Transverse colon (tissue), 4 donors: ENCODE measurements around the gene COMTD1. TPM values are rescaled to one million over a fixed set of nuclear protein-coding genes. Genes with fewer than 3 reads are reported as not detected.

ENCODE experiments used
- DNase-seq: peaks from one replicate; pipeline ENCODE4 v3.0.0-alpha.2; 2019
- H3K27ac ChIP-seq, 4 donors: fragments of 200-600 bp; sonication (generic); 2 replicates each; pipeline ENCODE4 v1.5.1; 2016 to 2018; ENCODE audit warnings: inconsistent platforms in 4 of 4
- H3K27me3 ChIP-seq: fragments of 200-600 bp; sonication (generic); 2 replicates; pipeline ENCODE4 v1.5.1; 2017; ENCODE audit warnings: inconsistent platforms
- H3K36me3 ChIP-seq, 4 donors: fragments of 200-600 bp; sonication (generic); 2 replicates each; pipeline ENCODE4 v1.5.1; 2017 to 2019; ENCODE audit warnings: inconsistent platforms in 4 of 4
- H3K4me1 ChIP-seq, 4 donors: fragments of 200-600 bp; sonication (generic); 2 replicates each; pipeline ENCODE4 v1.5.1; 2017 to 2020; ENCODE audit warnings: inconsistent platforms in 4 of 4
- H3K4me3 ChIP-seq, 4 donors: fragments of 200-600 bp; sonication (generic); 1 replicate in 1 of 4; 2 replicates in 3 of 4; pipeline versions ENCODE4 v1.5.1 to v1.6.1; 2017 to 2019; ENCODE audit warnings: inconsistent platforms in 4 of 4
- H3K9me3 ChIP-seq, 2 donors: fragments of 200-600 bp; sonication (generic); 2 replicates each; pipeline ENCODE4 v1.5.1; 2017 to 2019; ENCODE audit warnings: inconsistent platforms in 2 of 2
- EP300 ChIP-seq: sonication (generic); formaldehyde crosslinking; IDR thresholded peaks from one replicate; pipeline ENCODE4 v1.6.1; 2017; ENCODE audit warnings: antibody characterized with exemption, low read depth
- POLR2A ChIP-seq: fragments of 450-650 bp; IDR thresholded peaks from one replicate; pipeline ENCODE4 v1.6.1; 2016; ENCODE audit warnings: antibody characterized with exemption, mild to moderate bottlenecking, moderate library complexity
- POLR2AphosphoS5 ChIP-seq, 3 donors: sonication (generic); formaldehyde crosslinking; IDR thresholded peaks; one replicate each; pipeline ENCODE4 v1.6.1; 2016; ENCODE audit warnings: antibody characterized with exemption in 3 of 3
- WGBS, 2 donors: methylation state at CpG; one replicate each; pipeline ENCODE4 v1.1.5; 2018; ENCODE audit warnings: low coverage in 1 of 2; 5-methylcytosine and 5-hydroxymethylcytosine counted together
- in situ Hi-C, 4 donors: fragments of 200-750 bp; cut with MboI; loops; one replicate each; pipeline versions ENCODE4 v1.15.0 to v1.15.1; 2017; ENCODE audit warnings: low sequenced_read_pairs in 3 of 4, low pct_ligation_motif_present in 1 of 4, low pct_unique_long_range_greater_than_20kb in 1 of 4
- intact Hi-C: fragments of 100-400 bp; cut with DNase I; formaldehyde crosslinking; loops from one replicate; pipeline ENCODE4 v1.15.1; 2023; ENCODE audit warnings: low total_unique reads
- total RNA-seq, 4 donors: library from RNA; depleted of rRNA; stranded (reverse); fragments of >200 nt; gene quantifications; one replicate each; pipeline ENCODE4 v1.1.0, GENCODE V29; 2016
- TF ChIP-seq, protein P1 (sequence below), 5 experiments: fragments of 200-600 bp in 3 of 5; fragments of 450-650 bp in 2 of 5; sonication (generic) in 3 of 5; IDR thresholded peaks; 1 replicate in 2 of 5; 2 replicates in 3 of 5; pipeline ENCODE4 v1.5.1; 2016 to 2017; ENCODE audit warnings: antibody characterized with exemption in 5 of 5, inconsistent platforms in 3 of 5, mild to moderate bottlenecking in 2 of 5, moderate library complexity in 1 of 5

COMTD1 gene
- total RNA-seq, 4 donors from 2014 or later: 90.7 to 761 (median 173) TPM

DNA sequence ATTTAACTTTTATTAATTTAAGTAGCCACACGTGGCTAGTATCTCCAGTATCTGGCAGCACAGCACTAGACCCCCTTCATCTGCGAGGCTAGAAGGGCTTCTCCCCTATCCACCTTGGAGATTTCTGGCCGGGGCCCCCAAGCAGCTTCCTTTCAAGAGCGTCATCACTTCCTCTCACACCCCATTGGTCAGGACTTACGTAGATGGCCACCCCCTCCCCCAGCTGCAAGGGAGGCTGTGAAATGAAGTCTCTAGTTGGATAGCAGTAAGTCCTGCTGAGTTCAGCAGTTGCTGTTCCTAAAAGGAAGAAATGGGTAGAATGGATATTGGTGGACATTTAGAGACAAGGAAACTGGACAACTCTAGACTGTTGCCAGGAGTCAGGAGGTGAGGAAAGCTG, 33.8 kb upstream of the COMTD1 start:
- Histone ChIP-seq H3K9me3 (no peaks in the 10 kb centered on the region), H3K36me3 (no peaks in the 10 kb centered on the region), H3K4me1 (no peaks in the 10 kb centered on the region), H3K27ac (no peak overlapping the region), H3K4me3 (no peak overlapping the region), H3K27me3 (no peaks in the 10 kb centered on the region)
- 65 to 89% methylated on average over 3 to 5 of the region's 5 CpGs for WGBS, 2 donors
- intact Hi-C loops: no loop called here
- no peak for DNase-seq
- TF ChIP-seq POLR2A: no peak
- TF ChIP-seq POLR2AphosphoS5 (IDR thresholded peaks at IDR 0.05): no peak
- TF ChIP-seq, protein P1, sequence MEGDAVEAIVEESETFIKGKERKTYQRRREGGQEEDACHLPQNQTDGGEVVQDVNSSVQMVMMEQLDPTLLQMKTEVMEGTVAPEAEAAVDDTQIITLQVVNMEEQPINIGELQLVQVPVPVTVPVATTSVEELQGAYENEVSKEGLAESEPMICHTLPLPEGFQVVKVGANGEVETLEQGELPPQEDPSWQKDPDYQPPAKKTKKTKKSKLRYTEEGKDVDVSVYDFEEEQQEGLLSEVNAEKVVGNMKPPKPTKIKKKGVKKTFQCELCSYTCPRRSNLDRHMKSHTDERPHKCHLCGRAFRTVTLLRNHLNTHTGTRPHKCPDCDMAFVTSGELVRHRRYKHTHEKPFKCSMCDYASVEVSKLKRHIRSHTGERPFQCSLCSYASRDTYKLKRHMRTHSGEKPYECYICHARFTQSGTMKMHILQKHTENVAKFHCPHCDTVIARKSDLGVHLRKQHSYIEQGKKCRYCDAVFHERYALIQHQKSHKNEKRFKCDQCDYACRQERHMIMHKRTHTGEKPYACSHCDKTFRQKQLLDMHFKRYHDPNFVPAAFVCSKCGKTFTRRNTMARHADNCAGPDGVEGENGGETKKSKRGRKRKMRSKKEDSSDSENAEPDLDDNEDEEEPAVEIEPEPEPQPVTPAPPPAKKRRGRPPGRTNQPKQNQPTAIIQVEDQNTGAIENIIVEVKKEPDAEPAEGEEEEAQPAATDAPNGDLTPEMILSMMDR (IDR thresholded peaks at IDR 0.05): no peak
- no peak for TF ChIP-seq EP300
- in situ Hi-C loops: no loop called here

GRCh38 chr10:75266945-75267344, 31.2 kb upstream of the COMTD1 start:
- 76 to 93% methylated on average over 5 of the region's 5 CpGs for WGBS, 2 donors
- no peak for DNase-seq
- H3K27me3 ChIP-seq: no peaks in the 10 kb centered on the region
- no peak overlapping the region for H3K27ac ChIP-seq
- in situ Hi-C loops: no loop called here
- H3K9me3 ChIP-seq: no peaks in the 10 kb centered on the region
- H3K4me1 ChIP-seq: peaks cover 0 to 18% (median 13%) of the 10 kb centered on the region in 4 donors
- TF ChIP-seq POLR2A (no peak), POLR2AphosphoS5 (IDR thresholded peaks at IDR 0.05) (no peak), EP300 (no peak)
- TF ChIP-seq, protein P1 (IDR thresholded peaks at IDR 0.05): no peak
- H3K4me3 ChIP-seq: no peak overlapping the region
- no peaks in the 10 kb centered on the region for H3K36me3 ChIP-seq
- intact Hi-C loops: no loop called here

- Histone ChIP-seq H3K9me3 (no peaks in the 10 kb centered on the region), H3K36me3 (no peaks in the 10 kb centered on the region), H3K27me3 (no peaks in the 10 kb centered on the region), H3K27ac (no peak overlapping the region), H3K4me1 (peaks cover 0 to 22% (median 14%) of the 10 kb centered on the region in 4 donors), H3K4me3 (no peak overlapping the region)
- intact Hi-C loops (no loop called here), in situ Hi-C loops (no loop called here)
- no peak for DNase-seq
- WGBS, 2 donors: 73% methylated on average over 3 to 6 of the region's 6 CpGs
- TF ChIP-seq POLR2AphosphoS5 (IDR thresholded peaks at IDR 0.05): no peak
- no peak for TF ChIP-seq POLR2A
- TF ChIP-seq EP300: no peak
- TF ChIP-seq, protein P1 (IDR thresholded peaks at IDR 0.05): no peak
Observed at GRCh38 chr10:75265856-75266255, 30.1 kb upstream of the COMTD1 start.

DNA sequence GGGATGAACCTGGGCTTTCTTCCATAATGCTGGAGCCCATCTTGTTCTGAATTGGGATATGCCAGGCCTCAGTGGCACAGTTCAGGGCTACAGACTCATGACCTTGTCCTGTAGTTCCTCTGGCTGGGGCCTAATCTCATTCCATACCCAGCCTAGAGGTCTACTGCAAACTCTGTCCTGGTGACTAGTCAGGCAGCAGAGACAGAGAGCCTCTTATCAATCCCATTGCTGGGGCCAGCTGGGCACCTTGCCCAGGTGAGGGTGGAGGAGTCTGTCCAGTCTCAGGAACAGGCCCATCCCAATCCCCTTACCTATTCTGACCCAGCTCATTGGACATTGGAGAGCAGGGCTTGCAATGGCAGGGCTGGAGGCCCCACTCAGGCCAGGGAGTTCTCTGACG, 28.0 kb upstream of the COMTD1 start:
- intact Hi-C loops (no loop called here), in situ Hi-C loops (no loop called here)
- no peak for DNase-seq
- Histone ChIP-seq H3K4me1 (peaks cover 0 to 22% (median 14%) of the 10 kb centered on the region in 4 donors), H3K27me3 (no peaks in the 10 kb centered on the region), H3K4me3 (no peak overlapping the region), H3K9me3 (no peaks in the 10 kb centered on the region), H3K36me3 (no peaks in the 10 kb centered on the region), H3K27ac (peak overlapping the region in 1 of 4 donors; percentile 60)
- TF ChIP-seq POLR2A (no peak), EP300 (no peak), POLR2AphosphoS5 (IDR thresholded peaks at IDR 0.05) (no peak)
- TF ChIP-seq, protein P1 (IDR thresholded peaks at IDR 0.05): no peak
- WGBS, 2 donors: 93% methylated on average over 1 of the region's 1 CpG; no CpG with 5 or more reads in 1 of the 2 donors
